Colon (tissue), 2 donors: ENCODE data around the gene ZNF511.

ENCODE experiments used
- FAIRE-seq: peaks from 2 replicates; lab custom pipeline; 2012; peaks lifted over from hg19 to GRCh38; lab: Jason Lieb, UNC
- donor health status: control.
- donor health status: control.

The ZNF511 gene

DNA sequence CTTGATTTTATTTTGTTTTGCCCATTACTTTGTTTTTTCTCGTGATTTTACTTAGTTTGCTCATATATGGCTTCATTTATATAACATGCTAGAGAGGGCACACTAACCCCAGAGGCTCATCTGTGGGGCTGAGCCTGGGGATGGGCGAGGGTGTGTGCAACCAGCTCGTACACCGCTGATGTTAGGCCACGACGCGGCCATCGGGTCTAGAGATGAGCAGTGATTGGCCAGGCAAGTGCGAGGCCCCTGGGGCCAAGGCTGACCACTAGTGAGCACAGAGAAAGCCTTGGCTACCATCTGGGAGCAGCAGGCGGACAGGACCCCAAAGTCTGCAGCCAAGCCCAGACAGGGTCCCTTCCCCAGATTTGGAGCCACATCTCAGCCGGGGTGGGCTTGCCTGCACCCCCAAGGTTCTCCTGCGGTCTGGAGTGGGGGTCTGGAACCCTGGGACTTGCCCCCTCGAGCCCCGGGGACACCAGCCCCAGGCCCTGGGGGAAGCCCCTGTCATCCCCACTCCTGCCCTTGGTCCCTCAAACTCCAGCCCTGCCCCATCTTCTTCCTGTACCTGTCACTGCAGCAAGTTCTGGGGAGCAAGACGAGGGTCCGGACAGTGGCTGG lies 45.4 kb downstream of the ZNF511 start:
- FAIRE-seq, result no peak

DNA sequence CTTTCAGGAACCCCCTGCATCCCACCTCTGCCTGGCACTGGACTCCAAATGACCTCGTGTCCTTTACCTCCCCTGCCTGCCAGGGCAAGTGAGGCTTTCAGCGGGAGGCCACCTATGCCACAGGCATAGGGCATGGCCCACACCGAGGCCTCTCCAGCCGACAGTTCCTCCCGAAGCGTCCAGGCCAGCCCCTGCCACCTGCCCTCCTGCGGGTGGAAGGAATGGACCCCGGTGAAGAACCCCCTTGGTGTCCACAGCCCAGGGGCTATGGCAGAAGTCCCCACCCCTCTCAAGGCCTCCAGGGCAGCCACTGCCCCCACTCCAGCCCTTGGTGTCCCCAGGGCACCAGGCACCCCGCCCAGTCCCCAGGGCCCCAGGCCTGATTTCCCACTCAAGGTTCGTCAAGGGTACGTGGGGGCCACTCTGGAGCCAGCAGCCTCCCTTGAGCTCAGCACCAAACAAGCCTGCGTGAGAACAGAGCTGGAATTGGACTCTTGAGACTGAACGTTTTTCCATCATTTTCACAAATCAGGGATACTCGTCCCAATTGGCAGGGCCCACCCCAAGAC lies 46.0 kb downstream of the ZNF511 start:
- no peak for FAIRE-seq

DNA sequence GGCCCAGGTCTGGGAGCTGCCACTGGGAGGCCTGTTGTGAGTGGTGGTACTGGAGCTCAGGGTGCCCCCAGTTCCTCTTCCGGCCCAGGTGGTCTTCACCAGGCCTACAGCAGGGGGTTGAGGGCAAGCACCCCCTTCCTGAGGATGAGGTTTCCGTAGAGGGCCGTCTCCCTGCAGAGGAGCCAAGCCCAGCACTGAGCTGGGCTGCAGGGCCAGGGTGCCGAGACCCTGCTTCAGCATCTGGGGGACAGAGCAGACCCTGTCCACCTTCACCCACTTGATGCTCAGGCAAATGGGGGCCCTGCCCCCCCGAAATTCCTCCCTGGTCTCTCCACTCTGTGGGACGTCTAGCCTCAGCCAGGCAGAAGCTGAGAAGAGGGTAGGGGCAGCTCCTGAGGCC lies 46.6 kb downstream of the ZNF511 start:
- no peak for FAIRE-seq

DNA sequence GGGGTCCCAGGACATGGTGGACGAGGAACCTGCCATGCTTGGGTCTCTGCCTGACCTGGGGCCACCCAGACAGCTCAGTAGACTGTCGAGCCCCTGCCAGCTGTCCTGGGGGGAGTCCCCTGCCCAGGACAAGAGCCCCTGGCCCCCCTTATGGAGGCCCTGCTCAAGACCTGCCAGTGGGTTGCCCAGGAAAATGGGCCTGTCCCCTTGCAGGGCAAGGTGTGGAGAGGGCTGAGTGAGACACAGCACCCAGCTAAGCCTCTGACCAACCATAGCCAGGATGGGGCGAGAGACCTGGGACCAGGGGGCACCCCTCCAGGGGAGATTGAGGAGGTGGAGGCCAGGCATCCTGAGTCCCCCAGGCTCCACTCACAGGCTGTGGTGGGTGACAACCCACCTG lies 47.3 kb downstream of the ZNF511 start:
- FAIRE-seq, result no peak

GRCh38 chr10:133356549-133357284 lies 48.0 kb downstream of the ZNF511 start:
- FAIRE-seq, result no peak

- FAIRE-seq, result no peak
Observed at GRCh38 chr10:133357285-133358161, 48.8 kb downstream of the ZNF511 start, which contains the start of gene FUOM. FUOM (minus strand) TSS chr10:133358019; CDS start chr10:133358007, 12 bp downstream.

- FAIRE-seq, result no peak
Observed at GRCh38 chr10:133358162-133358924, 49.6 kb downstream of the ZNF511 start.

DNA sequence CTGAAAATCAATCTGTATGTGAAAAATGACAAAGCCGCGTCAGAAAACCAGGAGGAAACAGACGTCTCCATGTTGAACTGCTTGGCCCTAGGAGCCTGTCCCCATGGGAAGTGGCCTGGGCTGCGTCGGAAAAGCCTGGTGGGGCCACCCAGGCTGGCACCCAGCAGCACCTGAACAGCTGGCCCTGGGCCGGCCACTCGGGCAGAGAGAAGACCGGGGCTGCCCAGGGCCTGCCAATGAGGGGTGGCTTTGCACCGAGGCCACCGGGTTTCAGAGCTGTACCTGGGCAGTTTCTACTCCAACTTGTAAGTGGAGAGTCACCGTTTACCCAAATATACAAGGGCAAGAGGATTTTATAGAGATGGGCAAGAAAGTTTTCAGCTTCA lies 50.2 kb downstream of the ZNF511 start:
- FAIRE-seq, result no peak

GRCh38 chr10:133359554-133359971 lies 50.8 kb downstream of the ZNF511 start:
- no peak for FAIRE-seq

GRCh38 chr10:133359972-133360610 lies 51.4 kb downstream of the ZNF511 start:
- FAIRE-seq, result no peak

DNA sequence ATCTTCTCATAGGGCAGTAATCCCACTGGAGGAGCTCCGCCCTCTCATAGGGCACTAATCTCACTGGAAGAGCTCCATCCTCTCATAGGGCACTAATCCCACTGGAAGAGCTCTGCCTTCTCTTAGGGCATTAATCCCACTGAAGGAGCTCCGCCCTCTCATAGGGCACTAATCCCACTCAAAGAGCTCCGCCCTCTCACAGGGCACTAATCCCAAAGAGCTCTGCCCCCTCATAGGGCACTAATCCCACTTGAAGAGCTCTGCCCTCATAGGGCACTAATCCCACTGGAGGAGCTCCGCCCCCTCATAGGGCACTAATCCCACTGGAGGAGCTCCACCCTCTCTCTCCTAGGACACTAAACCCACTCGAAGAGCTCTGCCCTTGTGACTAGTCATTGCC lies 52.5 kb downstream of the ZNF511 start:
- no peak for FAIRE-seq

- no peak for FAIRE-seq
Observed at GRCh38 chr10:133361773-133362441, 53.2 kb downstream of the ZNF511 start.
